Measurements from ENCODE around the gene EMILIN2.

DNA sequence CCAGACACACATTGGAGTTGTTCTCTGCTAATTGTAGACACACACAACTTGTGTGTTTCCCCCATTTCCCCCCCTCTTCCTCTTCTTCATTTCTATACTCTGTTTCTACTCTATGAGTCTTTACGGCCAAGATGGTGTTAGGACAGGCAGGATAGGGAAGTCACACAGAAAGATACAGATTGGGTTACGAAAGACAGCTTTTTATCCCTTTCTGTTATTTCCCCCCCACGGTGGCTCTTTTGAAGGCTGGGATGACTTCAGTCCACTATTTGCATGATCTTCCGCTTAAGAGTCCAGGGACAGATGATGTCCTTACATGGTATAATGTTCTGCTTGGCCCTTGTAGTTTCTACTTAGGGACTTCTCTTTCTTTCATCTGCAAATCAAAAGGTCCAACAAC, 1.6 kb upstream of the EMILIN2 start:
- no peak for TF ChIP-seq SP2 (IDR thresholded peaks at IDR 0.05; ENCODE audit: low read length)
- TF ChIP-seq RAD21 (IDR thresholded peaks at IDR 0.05 in 1 of 2, conservative IDR thresholded peaks at IDR 0.05 in 1 of 2; ENCODE audit: low read depth in 2 of 2, low read length in 2 of 2) = no peak
- TF ChIP-seq CTCF (IDR thresholded peaks at IDR 0.05; ENCODE audit: control extremely low read depth in 1 of 3, insufficient read depth in 1 of 3, low read depth in 1 of 3, low read length in 3 of 3) = no peak
- no peak for TF ChIP-seq KDM5A (IDR thresholded peaks at IDR 0.05; ENCODE audit: low read length)
- TF ChIP-seq RBBP5 (IDR thresholded peaks at IDR 0.05; ENCODE audit: borderline replicate concordance, low read depth, low read length) = no peak
- TF ChIP-seq POLR2AphosphoS5 (IDR thresholded peaks at IDR 0.05; ENCODE audit: low read depth, low read length) = no peak
- TF ChIP-seq, protein P1, sequence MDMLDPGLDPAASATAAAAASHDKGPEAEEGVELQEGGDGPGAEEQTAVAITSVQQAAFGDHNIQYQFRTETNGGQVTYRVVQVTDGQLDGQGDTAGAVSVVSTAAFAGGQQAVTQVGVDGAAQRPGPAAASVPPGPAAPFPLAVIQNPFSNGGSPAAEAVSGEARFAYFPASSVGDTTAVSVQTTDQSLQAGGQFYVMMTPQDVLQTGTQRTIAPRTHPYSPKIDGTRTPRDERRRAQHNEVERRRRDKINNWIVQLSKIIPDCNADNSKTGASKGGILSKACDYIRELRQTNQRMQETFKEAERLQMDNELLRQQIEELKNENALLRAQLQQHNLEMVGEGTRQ (IDR thresholded peaks at IDR 0.05; ENCODE audit: low read length) = no peak
- TF ChIP-seq YY1 (IDR thresholded peaks at IDR 0.05; ENCODE audit: low read depth, low read length) = no peak
- TF ChIP-seq POLR2A (IDR thresholded peaks at IDR 0.05; ENCODE audit: control extremely low read depth in 1 of 2, low read depth in 2 of 2, low read length in 2 of 2) = no peak
